WTC11 (cell line): Measurements from ENCODE around the gene C1QTNF8. TPM values are rescaled to one million over a fixed set of nuclear protein-coding genes. Genes with fewer than 3 reads are reported as not detected.

Experiments used
- ATAC-seq: fragments of 200-7000 bp; cut with Tn5 transposase; 2 replicates; pipeline ENCODE4 v1.10.0; 2021; ENCODE audit warnings: mild to moderate bottlenecking, moderate library complexity
- CTCF ChIA-PET: fragments of 300-600 bp; sonication (Branson Sonifier 250); formaldehyde crosslinking; loops from one replicate; lab custom pipeline; 2021; ENCODE audit warnings: antibody characterized with exemption; lab: Charles Lee
- POLR2A ChIA-PET: fragments of 350-600 bp; sonication (Branson Sonifier 250); formaldehyde crosslinking; loops from one replicate; lab custom pipeline; 2021; ENCODE audit warnings: antibody characterized with exemption; lab: Charles Lee
- DNase-seq: peaks from one replicate; pipeline ENCODE4 v3.0.0; 2021; ENCODE audit warnings: low spot score
- H3K27ac Mint-ChIP-seq: 2 replicates; pipeline ENCODE4 v1.8.0; 2021; ENCODE audit warnings: mixed read lengths
- H3K27me3 Mint-ChIP-seq: 2 replicates; pipeline ENCODE4 v1.8.0; 2021; ENCODE audit warnings: low read depth, mild to moderate bottlenecking, moderate library complexity, mixed read lengths
- H3K36me3 Mint-ChIP-seq: 2 replicates; pipeline ENCODE4 v1.8.0; 2021; ENCODE audit warnings: mixed read lengths
- H3K4me1 Mint-ChIP-seq: 2 replicates; pipeline ENCODE4 v1.8.0; 2022; ENCODE audit warnings: mixed read lengths
- H3K4me3 Mint-ChIP-seq: 2 replicates; pipeline ENCODE4 v1.8.0; 2021; ENCODE audit warnings: mild to moderate bottlenecking, moderate library complexity, mixed read lengths
- H3K9me3 Mint-ChIP-seq: 2 replicates; pipeline ENCODE4 v1.8.0; 2021; ENCODE audit warnings: mixed read lengths
- AFF4 ChIP-seq: sonication (generic); formaldehyde crosslinking; IDR thresholded peaks from 2 replicates; pipeline ENCODE4 v1.8.1; 2023; ENCODE audit warnings: mild to moderate bottlenecking, missing genetic modification reagents, borderline replicate concordance
- ATF3 ChIP-seq: sonication (generic); formaldehyde crosslinking; conservative IDR thresholded peaks from 2 replicates; pipeline ENCODE4 v1.8.1; 2022; ENCODE audit warnings: mild to moderate bottlenecking, missing genetic modification reagents
- CREM ChIP-seq: sonication (generic); formaldehyde crosslinking; IDR thresholded peaks from 2 replicates; pipeline ENCODE4 v1.8.1; 2022; ENCODE audit warnings: mild to moderate bottlenecking, missing genetic modification reagents, moderate library complexity
- EMX1 ChIP-seq: fragments of 250-450 bp; sonication (Bioruptor Pico); IDR thresholded peaks from 2 replicates; pipeline ENCODE4 v1.8.0; 2021; ENCODE audit warnings: mild to moderate bottlenecking
- ETV6 ChIP-seq: sonication (generic); formaldehyde crosslinking; IDR thresholded peaks from 2 replicates; pipeline ENCODE4 v1.8.1; 2022; ENCODE audit warnings: mild to moderate bottlenecking, missing genetic modification reagents
- GTF2I ChIP-seq: fragments of 250-450 bp; sonication (Bioruptor Pico); conservative IDR thresholded peaks from 2 replicates; pipeline ENCODE4 v1.4.0; 2021; ENCODE audit warnings: mild to moderate bottlenecking
- OVOL2 ChIP-seq: fragments of 250-450 bp; sonication (Bioruptor Pico); IDR thresholded peaks from 2 replicates; pipeline ENCODE4 v1.9.0; 2021; ENCODE audit warnings: mild to moderate bottlenecking, borderline replicate concordance
- RORB ChIP-seq: fragments of 250-450 bp; sonication (Bioruptor Pico); IDR thresholded peaks from 2 replicates; pipeline ENCODE4 v1.9.0; 2021; ENCODE audit warnings: mild to moderate bottlenecking
- ZNF425 ChIP-seq: fragments of 250-450 bp; sonication (Bioruptor Pico); conservative IDR thresholded peaks from 2 replicates; pipeline ENCODE4 v1.9.0; 2021; ENCODE audit warnings: mild to moderate bottlenecking
- total RNA-seq: library from RNA; stranded (reverse); gene quantifications from 3 replicates; pipeline ENCODE4 v1.2.3, GENCODE V29; 2021

Gene C1QTNF8
- total RNA-seq, 1 experiment from 2014 or later, result 0.13 TPM

GRCh38 chr16:1060416-1061340 lies 35.4 kb downstream of the C1QTNF8 start:
- Mint-ChIP-seq H3K27me3 (peaks cover 5% of the 10 kb centered on the region), H3K4me1 (no peaks in the 10 kb centered on the region), H3K36me3 (peaks cover 4% of the 10 kb centered on the region; the same call in 1 of the 2 replicates), H3K9me3 (peaks cover 6% of the 10 kb centered on the region), H3K4me3 (no peak overlapping the region), H3K27ac (no peak overlapping the region)
- no peak for TF ChIP-seq ATF3 (CRISPR knock-in tag)
- ChIA-PET CTCF (interaction anchor here (1.3 to 1.8 kb wide), 3 partner anchors 13 to 43 kb away, joined by 6 to 8 read pairs (median 6); no protein-coding TSS in a partner anchor), POLR2A (interaction anchor here (0.7 kb wide), 1 partner anchor 88 kb away, joined by 3 read pairs; no protein-coding TSS in a partner anchor)
- ATAC-seq, result no peak
- no peak for DNase-seq

- H3K4me1 Mint-ChIP-seq, result no peaks in the 10 kb centered on the region
- ChIA-PET POLR2A (no interaction called here), CTCF (interaction anchor here (1.3 to 5.2 kb wide), 3 partner anchors 12 to 79 kb away, joined by 8 to 97 read pairs (median 27); partner anchors contain the start of genes SOX8 and SSTR5)
- H3K27me3 Mint-ChIP-seq, result peaks cover 5% of the 10 kb centered on the region
- DNase-seq, result no peak
- H3K27ac Mint-ChIP-seq, result no peak overlapping the region
- ATAC-seq, result no peak
- H3K9me3 Mint-ChIP-seq, result peaks cover 6% of the 10 kb centered on the region
- H3K36me3 Mint-ChIP-seq, result peaks cover 4% of the 10 kb centered on the region; the same call in 1 of the 2 replicates
- H3K4me3 Mint-ChIP-seq, result no peak overlapping the region
- TF ChIP-seq EMX1 (CRISPR knock-in tag) (no peak), CREM (CRISPR knock-in tag) (no peak), AFF4 (CRISPR knock-in tag) (no peak), RORB (no peak), ETV6 (CRISPR knock-in tag) (no peak), GTF2I (no peak), OVOL2 (CRISPR knock-in tag) (no peak), ZNF425 (CRISPR knock-in tag) (no peak)
Measured at GRCh38 chr16:1059310-1059709, 36.7 kb downstream of the C1QTNF8 start.

GRCh38 chr16:1058216-1058615 lies 37.8 kb downstream of the C1QTNF8 start:
- no peak overlapping the region for H3K27ac Mint-ChIP-seq
- no peak for DNase-seq

More at GRCh38 chr16:1058216-1058615, 37.8 kb downstream of the C1QTNF8 start:
- H3K27me3 Mint-ChIP-seq, result peaks cover 5% of the 10 kb centered on the region
- H3K9me3 Mint-ChIP-seq, result peaks cover 6% of the 10 kb centered on the region
- H3K4me1 Mint-ChIP-seq, result no peaks in the 10 kb centered on the region
- ATAC-seq, result no peak
- POLR2A ChIA-PET, result no interaction called here
- TF ChIP-seq RORB, result no peak
- CTCF ChIA-PET, result interaction anchor here (0.6 to 5.2 kb wide), 17 partner anchors 10 to 296 kb away, joined by 3 to 97 read pairs (median 8); partner anchors contain the start of genes GNG13, SOX8 and SSTR5
- no peak overlapping the region for H3K4me3 Mint-ChIP-seq
- H3K36me3 Mint-ChIP-seq, result peaks cover 4% of the 10 kb centered on the region; the same call in 1 of the 2 replicates
